HepG2 (cell line): ENCODE results near the gene PRMT2. TPM values are rescaled to one million over a fixed set of nuclear protein-coding genes. Genes with fewer than 3 reads are reported as not detected.

Source experiments
- AGO1 ChIP-seq: fragments of 200-400 bp; formaldehyde crosslinking; IDR thresholded peaks from 2 replicates; pipeline ENCODE4 v1.6.1; 2017; ENCODE audit warnings: mild to moderate bottlenecking, low read depth, low read length, moderate library complexity; ENCODE audit not compliant: poor library complexity, severe bottlenecking
- ARNT2 ChIP-seq: sonication (generic); formaldehyde crosslinking; IDR thresholded peaks from 2 replicates; pipeline ENCODE4 v1.8.0; 2022; ENCODE audit warnings: mild to moderate bottlenecking, low read depth, missing genetic modification reagents, moderate library complexity
- ATF7-NPFF ChIP-seq: sonication (generic); formaldehyde crosslinking; IDR thresholded peaks from 2 replicates; pipeline ENCODE4 v1.8.1; 2023; ENCODE audit warnings: mild to moderate bottlenecking, low read depth, missing genetic modification reagents, moderate library complexity
- ELF3 ChIP-seq: IDR thresholded peaks from 2 replicates; pipeline ENCODE4 v1.6.1; 2016; ENCODE audit warnings: missing genetic modification reagents, missing compliant biosample characterization
- EP300 ChIP-seq, 3 experiments: sonication (generic) in 1 of 3; formaldehyde crosslinking in 1 of 3; IDR thresholded peaks; 2 replicates each; pipeline versions ENCODE4 v1.5.1 to v1.6.1; 2011 to 2020; ENCODE audit warnings: low read depth in 2 of 3, low read length in 2 of 3, borderline replicate concordance in 1 of 3, improper control_type of control experiment in 1 of 3, mild to moderate bottlenecking in 1 of 3, missing genetic modification reagents in 1 of 3, moderate library complexity in 1 of 3
- ETV6 ChIP-seq: sonication (generic); formaldehyde crosslinking; conservative IDR thresholded peaks from 2 replicates; pipeline ENCODE4 v1.4.0; 2020; ENCODE audit warnings: missing genetic modification reagents
- FOXP4 ChIP-seq: sonication (generic); formaldehyde crosslinking; IDR thresholded peaks from 2 replicates; pipeline ENCODE4 v1.4.0; 2020; ENCODE audit warnings: missing genetic modification reagents
- GMEB1 ChIP-seq: sonication (generic); formaldehyde crosslinking; IDR thresholded peaks from 2 replicates; pipeline ENCODE4 v1.5.1; 2020; ENCODE audit warnings: missing genetic modification reagents, mild to moderate bottlenecking, borderline replicate concordance
- HNRNPH1 ChIP-seq: fragments of 200-400 bp; formaldehyde crosslinking; optimal IDR thresholded peaks from 2 replicates; pipeline ENCODE3; 2017; ENCODE audit warnings: mild to moderate bottlenecking, low read depth, low read length
- KAT8 ChIP-seq: IDR thresholded peaks from 2 replicates; pipeline ENCODE4 v1.6.1; 2016; ENCODE audit warnings: missing genetic modification reagents, missing compliant biosample characterization
- KLF11 ChIP-seq: IDR thresholded peaks from 2 replicates; pipeline ENCODE4 v1.6.1; 2016; ENCODE audit warnings: missing compliant biosample characterization
- KLF16 ChIP-seq, 2 experiments: sonication (generic) in 1 of 2; formaldehyde crosslinking in 1 of 2; IDR thresholded peaks; 2 replicates each; pipeline versions ENCODE4 v1.6.1 to v1.8.0; 2016 to 2023; ENCODE audit warnings: missing genetic modification reagents in 2 of 2, missing compliant biosample characterization in 1 of 2
- KLF9 ChIP-seq: IDR thresholded peaks from 2 replicates; pipeline ENCODE4 v1.6.1; 2016; ENCODE audit warnings: low read depth
- NCOA5 ChIP-seq: sonication (generic); formaldehyde crosslinking; IDR thresholded peaks from 2 replicates; pipeline ENCODE4 v1.4.0; 2020; ENCODE audit warnings: missing genetic modification reagents
- NFIB ChIP-seq: sonication (generic); formaldehyde crosslinking; IDR thresholded peaks from 2 replicates; pipeline ENCODE4 v1.9.0; 2021; ENCODE audit warnings: missing genetic modification reagents, mild to moderate bottlenecking, borderline replicate concordance
- ONECUT2 ChIP-seq: sonication (generic); formaldehyde crosslinking; IDR thresholded peaks from 2 replicates; pipeline ENCODE4 v1.4.0; 2020; ENCODE audit warnings: missing genetic modification reagents
- TCF7L2 ChIP-seq: IDR thresholded peaks from 2 replicates; pipeline ENCODE4 v1.6.1; 2011; ENCODE audit warnings: mild to moderate bottlenecking, low read depth, low read length, moderate library complexity
- TP53 ChIP-seq: sonication (generic); formaldehyde crosslinking; conservative IDR thresholded peaks from 2 replicates; pipeline ENCODE4 v1.4.0; 2020; ENCODE audit warnings: missing genetic modification reagents
- WIZ ChIP-seq: sonication (generic); formaldehyde crosslinking; IDR thresholded peaks from 2 replicates; pipeline ENCODE4 v1.5.1; 2020; ENCODE audit warnings: mild to moderate bottlenecking, missing genetic modification reagents
- ZBTB7A ChIP-seq: sonication (generic); formaldehyde crosslinking; IDR thresholded peaks from 2 replicates; pipeline ENCODE4 v1.8.0; 2022; ENCODE audit warnings: mild to moderate bottlenecking, missing genetic modification reagents
- ZNF12 ChIP-seq: sonication (generic); formaldehyde crosslinking; IDR thresholded peaks from 2 replicates; pipeline ENCODE4 v1.5.0; 2020; ENCODE audit warnings: missing genetic modification reagents
- ZNF256 ChIP-seq: sonication (generic); formaldehyde crosslinking; conservative IDR thresholded peaks from 2 replicates; pipeline ENCODE4 v1.4.0; 2020; ENCODE audit warnings: missing genetic modification reagents
- ZNF503 ChIP-seq: sonication (generic); formaldehyde crosslinking; IDR thresholded peaks from 2 replicates; pipeline ENCODE4 v1.4.0; 2020; ENCODE audit warnings: missing genetic modification reagents
- ZNF549 ChIP-seq: sonication (generic); formaldehyde crosslinking; IDR thresholded peaks from 2 replicates; pipeline ENCODE4 v1.5.0; 2020; ENCODE audit warnings: missing genetic modification reagents
- ZNF567 ChIP-seq: sonication (generic); formaldehyde crosslinking; IDR thresholded peaks from 2 replicates; pipeline ENCODE4 v1.8.1; 2023; ENCODE audit warnings: mild to moderate bottlenecking, missing genetic modification reagents, borderline replicate concordance
- ZNF615 ChIP-seq: sonication (generic); formaldehyde crosslinking; IDR thresholded peaks from 2 replicates; pipeline ENCODE4 v1.5.0; 2020; ENCODE audit warnings: mild to moderate bottlenecking, missing genetic modification reagents, borderline replicate concordance
- ZNF772 ChIP-seq: sonication (generic); formaldehyde crosslinking; IDR thresholded peaks from 2 replicates; pipeline ENCODE4 v1.5.0; 2020; ENCODE audit warnings: mild to moderate bottlenecking, missing genetic modification reagents
- polyA plus RNA-seq, 8 experiments: library from polyadenylated mRNA; depleted of rRNA in 3 of 8; stranded (reverse) in 7 of 8; unstranded in 1 of 8; fragments of >200 nt; fragmentation: Illumina TruSeq in 4 of 8; extraction: Trizol in 4 of 8; gene quantifications; 2 replicates each; pipeline versions ENCODE4 v1.2.1 to v1.2.3, GENCODE V29; 2011 to 2016; ENCODE audit warnings: low read depth in 4 of 8, missing spikeins in 1 of 8, mixed read lengths in 1 of 8; ENCODE audit not compliant: insufficient read depth in 1 of 8
- total RNA-seq, 5 experiments: library from RNA; depleted of rRNA; stranded (reverse); fragments of >200 nt; fragmentation: Illumina TruSeq; extraction: Trizol; gene quantifications; 2 replicates each; pipeline ENCODE4 v1.2.3, GENCODE V29; 2016; ENCODE audit warnings: low read depth in 1 of 5

Gene PRMT2
- total and polyA plus RNA-seq, 2 of the 13 experiments (the other 11 are each of a cell fraction or from before 2014, with no cell fraction given), result 54.4 to 78.8 TPM

GRCh38 chr21:46667741-46668380 is 32.4 kb downstream of the PRMT2 start (continued):
- no peak for TF ChIP-seq EP300 (IDR thresholded peaks at IDR 0.05; ENCODE audit: low read depth in 2 of 2, low read length in 2 of 2)
- TF ChIP-seq EP300 (CRISPR knock-in tag; IDR thresholded peaks at IDR 0.05; ENCODE audit: borderline replicate concordance), result no peak
- no peak; the same call in 1 of the 2 replicates for TF ChIP-seq ZNF772 (CRISPR knock-in tag)
- no peak for TF ChIP-seq ZNF615 (CRISPR knock-in tag)
- no peak for TF ChIP-seq ZNF256
- no peak for TF ChIP-seq TP53 (CRISPR knock-in tag)
- no peak for TF ChIP-seq HNRNPH1
- no peak for TF ChIP-seq FOXP4 (CRISPR knock-in tag)
- TF ChIP-seq NFIB (CRISPR knock-in tag), result no peak
- TF ChIP-seq ETV6, result no peak
- no peak for TF ChIP-seq ZNF549 (CRISPR knock-in tag)
- no peak for TF ChIP-seq KLF9 (CRISPR knock-in tag)
- TF ChIP-seq NCOA5, result no peak
- no peak for TF ChIP-seq KLF16 (CRISPR knock-in tag; IDR thresholded peaks at IDR 0.05)
- TF ChIP-seq GMEB1 (CRISPR knock-in tag), result peak; percentile 37; the same call in 1 of the 2 replicates
- no peak for TF ChIP-seq KAT8 (CRISPR knock-in tag)
- TF ChIP-seq WIZ (CRISPR knock-in tag), result no peak
- TF ChIP-seq ZNF12 (CRISPR knock-in tag), result no peak
- no peak for TF ChIP-seq KLF11 (CRISPR knock-in tag)
- 0 out of 2 replicates have a peak, but pooled peaks have one; percentile 53 for TF ChIP-seq ARNT2 (CRISPR knock-in tag)
- TF ChIP-seq ONECUT2 (CRISPR knock-in tag), result no peak
- TF ChIP-seq TCF7L2, result no peak
- no peak; the same call in 1 of the 2 replicates for TF ChIP-seq ATF7-NPFF (CRISPR knock-in tag)
- TF ChIP-seq ZNF503 (CRISPR knock-in tag), result no peak
- TF ChIP-seq ZBTB7A (CRISPR knock-in tag), result peak; percentile 68; the same call in 1 of the 2 replicates
- TF ChIP-seq ELF3 (CRISPR knock-in tag), result no peak
- no peak for TF ChIP-seq ZNF567 (CRISPR knock-in tag)
- no peak for TF ChIP-seq AGO1
